GM18858 (cell line): ENCODE data around the gene EYA2.

Source experiments
- ATAC-seq: cut with Tn5 transposase; IDR thresholded peaks from one replicate; pipeline ENCODE4 v1.9.1; 2021; ENCODE audit not compliant: unreplicated experiment

Gene EYA2

DNA sequence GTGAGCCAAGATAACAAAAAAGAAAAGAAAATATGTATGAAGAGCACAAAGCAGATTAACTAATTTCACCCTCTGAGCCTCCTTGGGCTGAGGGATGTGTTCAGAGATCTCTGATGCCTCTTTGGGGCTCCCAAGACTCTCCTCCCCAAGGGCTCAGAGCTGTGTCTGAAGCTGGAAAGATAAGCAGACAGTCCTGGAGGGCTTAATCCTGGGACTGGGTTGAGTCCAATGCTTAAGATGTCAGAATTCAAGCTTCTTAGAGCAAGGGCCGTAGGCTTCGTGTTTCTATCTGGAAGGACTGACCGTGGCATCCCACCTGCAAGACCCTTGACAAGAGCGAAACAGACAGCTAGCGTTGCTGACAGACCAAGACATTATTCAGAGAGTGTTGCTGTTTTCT is 232.9 kb downstream of the EYA2 start:
- ATAC-seq: no peak

DNA sequence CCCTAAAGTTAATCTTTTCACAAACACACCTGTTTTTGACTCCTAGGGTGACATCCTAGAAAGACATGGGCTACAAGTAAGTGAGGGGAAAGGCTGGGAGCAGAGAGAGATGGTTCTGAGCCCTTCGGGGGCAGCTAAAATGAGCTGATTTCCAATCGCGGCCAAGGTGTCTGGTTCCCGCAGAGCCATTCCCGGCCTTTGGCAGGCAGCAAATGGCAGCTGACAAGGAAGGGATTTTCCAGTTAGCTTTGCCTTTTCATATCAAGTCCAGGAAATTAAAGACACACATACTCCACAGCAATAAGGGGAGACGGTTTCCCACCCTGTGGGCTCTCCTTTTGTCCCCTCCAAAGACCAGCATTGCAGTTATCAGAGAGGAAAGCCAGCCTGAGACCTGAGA is 233.4 kb downstream of the EYA2 start:
- ATAC-seq: no peak

DNA sequence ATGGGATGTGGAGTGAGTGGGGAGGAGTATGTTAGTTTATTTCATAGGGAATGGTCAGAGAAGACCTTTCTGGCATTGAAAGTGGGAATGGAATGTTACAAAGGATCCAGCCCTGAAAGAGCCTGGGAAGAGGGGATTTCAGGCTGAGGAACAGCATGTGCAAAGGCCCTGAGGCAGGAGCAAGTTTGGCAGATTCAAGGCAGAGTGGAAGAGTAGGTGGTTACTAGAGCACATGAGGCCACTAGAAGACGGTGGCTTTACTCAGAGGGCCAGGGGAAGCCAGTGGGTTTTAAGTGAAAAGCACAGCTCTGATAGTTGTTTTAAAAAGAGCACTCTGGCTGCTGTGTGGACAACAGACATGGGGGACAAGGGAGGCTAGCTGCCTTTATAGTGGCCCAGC is 234.7 kb downstream of the EYA2 start:
- no peak for ATAC-seq

DNA sequence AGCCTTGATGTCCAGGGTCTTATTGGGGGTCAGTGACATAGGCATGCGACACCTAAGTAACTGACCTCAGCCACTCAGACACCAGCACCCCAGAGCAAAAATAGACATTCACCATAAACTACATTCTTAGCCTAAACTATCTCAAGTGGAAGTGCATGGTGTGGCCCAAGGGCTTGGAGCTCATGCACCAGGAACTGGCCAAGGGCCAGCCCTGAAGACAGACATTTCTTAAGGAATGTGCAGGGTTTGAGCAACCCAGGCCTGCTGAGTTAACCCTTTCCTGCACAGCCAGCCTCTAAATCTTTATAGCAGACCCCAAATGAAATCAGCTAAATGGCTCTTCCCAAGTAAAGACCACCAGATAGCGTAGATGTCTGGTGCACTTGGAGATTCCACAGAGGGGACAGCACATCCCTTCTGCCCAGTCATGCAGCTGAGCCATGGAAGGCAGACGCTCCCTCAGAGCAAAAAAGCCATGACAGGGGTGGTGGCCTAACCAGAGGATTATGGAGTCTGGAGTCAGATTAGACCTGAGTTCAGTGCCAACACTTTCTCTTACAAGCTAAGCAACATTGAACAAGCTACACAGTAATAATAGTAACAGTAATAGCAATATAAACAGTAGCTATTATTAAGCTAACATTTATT is 239.3 kb downstream of the EYA2 start:
- no peak for ATAC-seq

DNA sequence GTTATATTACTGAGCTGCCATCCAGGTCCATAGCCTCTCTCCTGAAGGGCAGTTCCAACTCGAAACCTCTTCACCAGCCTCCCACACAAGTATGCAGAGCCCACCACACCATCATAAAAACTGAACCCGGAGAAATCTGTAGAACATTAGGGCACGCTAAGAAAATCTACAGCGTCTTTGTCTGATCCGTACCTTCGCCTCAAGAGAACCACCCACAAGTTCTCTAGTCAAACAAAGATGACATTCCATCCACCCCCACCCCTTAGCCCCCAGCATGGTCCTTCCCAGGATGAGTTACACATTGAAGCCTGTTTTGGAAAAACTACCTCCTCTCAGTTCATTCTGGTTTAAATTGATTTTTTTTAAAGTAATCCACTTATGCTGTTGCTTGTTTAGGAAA is 242.1 kb downstream of the EYA2 start:
- no peak for ATAC-seq

DNA sequence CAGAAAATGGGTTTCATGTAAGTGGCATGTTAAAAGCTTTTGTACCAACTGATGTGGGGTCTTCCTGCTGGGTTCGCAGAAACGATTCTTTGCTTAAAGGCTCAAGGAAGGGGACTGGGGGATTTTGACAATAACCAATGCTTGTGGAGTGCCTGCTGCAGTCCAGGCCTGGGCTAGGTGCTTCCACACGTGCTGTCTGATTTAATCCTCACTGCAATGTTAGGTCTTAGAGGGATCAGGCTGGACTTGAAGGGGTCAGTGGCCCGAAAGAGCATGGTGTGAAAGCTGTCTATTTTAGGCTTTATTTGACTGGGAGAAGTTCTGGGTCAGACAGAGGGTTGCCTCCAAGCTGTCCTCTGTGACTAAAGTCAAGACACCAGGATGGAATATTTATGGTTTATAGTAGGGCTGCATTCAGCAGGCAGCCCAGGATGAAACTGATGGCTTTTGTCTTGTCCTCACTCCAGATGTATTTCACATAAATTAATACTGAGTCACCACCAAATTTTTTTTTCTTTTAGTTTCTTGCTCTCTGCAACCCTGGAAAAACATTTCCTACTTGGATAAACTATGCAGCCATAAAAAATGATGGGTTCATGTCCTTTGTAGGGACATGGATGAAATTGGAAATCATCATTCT is 242.7 kb downstream of the EYA2 start:
- no peak for ATAC-seq

DNA sequence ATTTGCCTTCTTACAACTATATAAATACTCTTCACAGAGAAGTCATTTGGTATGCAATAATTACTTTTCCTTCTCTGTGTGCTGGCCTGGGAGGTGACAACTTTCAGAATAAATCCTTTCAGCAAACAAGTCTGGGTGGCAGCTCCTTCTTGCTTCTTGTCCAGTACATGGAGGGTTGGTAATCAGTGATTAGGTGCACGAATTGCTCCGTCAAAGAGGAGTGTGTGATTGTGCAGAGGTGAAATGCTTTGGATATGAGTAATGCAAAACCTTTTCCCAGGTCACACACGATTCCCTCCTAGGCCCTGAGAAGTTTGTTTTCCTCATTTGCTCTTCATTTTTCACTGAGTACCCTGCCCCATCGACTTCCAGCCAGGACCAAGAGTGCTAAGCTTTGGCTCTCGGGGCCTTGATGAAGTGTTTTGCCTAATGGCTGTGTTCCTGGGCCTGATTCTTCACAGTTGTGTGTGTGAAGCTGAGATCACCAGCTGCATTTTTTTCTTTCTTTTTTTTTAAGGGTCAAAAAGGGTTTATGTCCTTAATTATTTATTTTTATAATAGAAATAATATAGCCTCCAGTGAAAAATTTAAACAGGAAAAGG is 245.4 kb downstream of the EYA2 start:
- no peak for ATAC-seq

DNA sequence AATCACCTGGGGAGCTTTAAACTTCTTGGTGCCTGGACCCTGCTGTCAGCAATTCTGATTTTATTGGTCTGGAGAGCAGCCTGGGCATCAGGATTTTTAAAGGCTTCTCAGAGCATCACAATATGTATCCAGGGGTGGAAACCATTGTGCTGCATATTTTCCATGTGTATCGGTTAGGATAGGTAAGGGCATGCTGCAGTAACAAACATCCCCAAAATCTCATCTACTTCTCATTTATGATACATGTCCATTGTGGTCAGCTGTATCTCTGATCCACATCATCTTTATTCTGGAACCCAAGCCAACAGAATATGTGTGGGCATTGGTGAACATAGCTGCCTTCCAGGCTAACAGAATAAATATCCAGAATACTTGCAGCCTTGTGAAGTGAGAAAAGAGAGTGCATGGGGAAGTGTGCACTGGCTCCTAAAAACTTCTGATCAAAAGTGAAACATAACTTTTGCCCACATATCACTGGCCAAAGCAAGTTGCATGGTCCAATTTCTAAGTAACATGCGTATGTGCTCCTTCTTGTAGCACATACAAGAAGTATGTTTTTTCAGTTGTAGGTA is 246.8 kb downstream of the EYA2 start:
- ATAC-seq: no peak

DNA sequence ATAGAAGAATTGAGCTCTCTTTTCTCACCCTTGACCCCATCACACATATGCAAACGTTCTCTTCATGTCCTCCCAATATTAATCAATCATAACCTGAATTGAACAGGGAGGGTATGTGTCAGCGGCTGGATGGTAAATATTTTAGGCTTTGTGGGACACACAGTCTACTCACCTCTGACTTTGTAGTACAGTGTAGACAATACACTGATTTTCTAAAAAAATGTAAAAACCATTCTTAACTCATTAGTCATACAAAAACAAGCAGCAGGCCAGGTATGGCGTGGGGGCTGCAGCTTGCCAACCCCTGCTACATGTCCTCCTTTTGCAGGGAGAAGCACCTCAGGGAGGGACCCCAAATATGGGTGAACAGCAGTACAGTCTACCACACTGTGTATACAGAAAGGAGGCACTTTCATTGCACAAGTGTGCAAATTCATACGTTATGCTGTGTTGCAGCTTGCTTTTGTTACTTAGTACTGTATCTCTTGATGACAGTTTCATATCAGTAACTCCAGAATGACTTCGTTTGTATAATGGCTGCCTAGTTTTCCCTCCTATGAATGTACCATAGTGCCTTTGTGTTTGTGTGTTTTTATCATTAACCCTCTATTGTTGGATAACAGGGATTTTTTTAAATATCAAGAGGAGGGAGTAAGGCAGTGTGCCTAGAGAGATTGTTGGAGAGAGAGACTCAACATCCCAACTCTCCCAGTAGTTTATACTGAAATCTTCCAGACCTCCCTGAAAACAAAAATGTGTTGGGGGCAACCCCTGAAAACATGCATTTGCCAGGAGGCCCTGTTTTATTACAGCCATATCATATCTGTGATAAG is 247.5 kb downstream of the EYA2 start:
- no peak for ATAC-seq

DNA sequence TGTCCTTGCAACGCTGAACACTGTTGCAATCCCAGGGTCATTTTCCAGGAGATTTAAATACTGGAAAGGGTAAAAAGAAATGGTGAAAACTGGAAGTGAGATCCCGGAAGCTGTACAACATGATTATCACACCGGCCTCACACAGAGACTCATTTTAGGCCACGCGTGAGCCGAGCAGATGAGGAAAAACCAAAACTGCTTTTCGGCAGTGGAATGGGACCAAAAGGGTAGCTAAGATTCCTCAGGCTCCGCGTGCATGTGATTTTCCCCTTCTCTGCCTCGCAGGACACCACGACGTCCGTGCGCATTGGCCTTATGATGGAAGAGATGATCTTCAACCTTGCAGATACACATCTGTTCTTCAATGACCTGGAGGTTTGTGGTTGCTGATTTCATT is 248.1 kb downstream of the EYA2 start:
- no peak for ATAC-seq

DNA sequence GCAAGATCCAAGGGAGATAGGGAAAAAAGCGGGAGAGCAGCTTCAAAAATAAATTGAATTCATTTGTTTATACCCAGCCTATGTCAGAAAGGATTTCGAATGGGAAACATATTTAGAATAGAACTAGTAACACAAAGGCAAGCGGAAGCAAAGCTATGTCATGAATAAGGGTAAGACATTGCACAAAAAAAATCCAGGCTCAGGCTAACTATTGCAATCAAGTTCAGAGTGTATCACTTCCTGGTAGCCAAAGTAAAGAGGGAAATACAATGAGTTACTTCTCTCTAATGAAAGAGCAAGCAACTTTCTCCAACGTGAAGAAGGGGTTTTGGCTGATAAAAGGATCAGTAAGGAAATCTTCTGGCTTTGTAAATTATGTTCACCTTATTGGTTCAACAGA is 249.0 kb downstream of the EYA2 start:
- ATAC-seq: no peak

DNA sequence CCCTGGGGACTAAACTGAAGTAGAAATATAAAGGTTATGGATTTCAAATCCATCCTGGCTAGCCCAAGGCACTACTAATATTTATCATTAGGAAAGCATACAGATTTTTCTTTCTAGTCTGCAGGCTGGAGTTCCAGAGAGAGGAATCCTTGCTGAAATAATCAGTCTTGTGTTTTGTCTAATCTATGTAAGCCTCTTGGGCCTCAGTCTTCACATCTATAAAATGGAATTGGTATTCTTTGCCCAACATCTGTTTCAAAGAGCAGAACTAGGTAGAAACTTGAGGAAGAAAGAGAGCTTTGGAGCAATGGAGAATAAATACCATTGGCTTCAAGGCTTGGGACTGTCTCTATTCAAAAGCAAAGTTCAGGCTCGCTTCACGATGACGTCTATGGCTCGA is 249.8 kb downstream of the EYA2 start:
- ATAC-seq: no peak

DNA sequence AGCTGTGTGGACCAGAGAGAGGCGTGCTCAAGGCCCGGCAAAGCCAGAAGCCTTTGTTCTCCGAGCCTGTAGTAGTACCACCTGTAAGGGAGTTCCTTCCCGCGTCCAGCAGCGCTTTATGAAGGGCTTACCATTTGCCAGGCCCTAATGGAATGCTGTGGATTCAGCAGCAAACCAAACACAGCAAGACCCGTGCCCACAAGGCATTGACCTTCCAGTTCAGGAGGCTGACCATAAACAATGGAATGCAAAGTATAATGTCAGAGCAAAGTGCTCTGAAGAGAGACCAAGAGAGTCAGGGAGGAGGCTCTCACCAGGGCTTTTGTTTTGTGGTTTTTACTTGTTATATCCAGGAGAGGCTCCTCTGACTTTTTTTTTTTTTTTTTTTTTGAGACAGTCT is 252.0 kb downstream of the EYA2 start:
- ATAC-seq: no peak

DNA sequence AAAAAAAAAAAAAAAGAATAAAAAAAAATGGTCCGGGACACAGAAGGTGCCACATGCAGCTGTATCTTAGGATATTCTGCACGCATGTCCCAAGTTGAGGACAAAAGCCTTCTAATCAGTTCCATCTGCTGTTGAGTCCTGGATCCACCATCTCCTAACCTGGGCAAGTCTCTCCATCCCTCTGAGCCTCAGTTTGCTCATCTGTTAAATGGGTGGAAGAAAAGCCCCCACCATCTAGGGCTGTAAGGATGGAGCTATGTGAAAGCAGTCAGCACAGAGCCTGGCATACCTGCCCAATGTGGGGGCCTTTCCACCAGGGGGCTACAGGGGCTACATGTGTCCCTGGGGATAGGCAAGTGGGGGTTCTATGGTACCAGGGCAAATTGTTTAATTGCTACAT is 253.4 kb downstream of the EYA2 start:
- no peak for ATAC-seq

DNA sequence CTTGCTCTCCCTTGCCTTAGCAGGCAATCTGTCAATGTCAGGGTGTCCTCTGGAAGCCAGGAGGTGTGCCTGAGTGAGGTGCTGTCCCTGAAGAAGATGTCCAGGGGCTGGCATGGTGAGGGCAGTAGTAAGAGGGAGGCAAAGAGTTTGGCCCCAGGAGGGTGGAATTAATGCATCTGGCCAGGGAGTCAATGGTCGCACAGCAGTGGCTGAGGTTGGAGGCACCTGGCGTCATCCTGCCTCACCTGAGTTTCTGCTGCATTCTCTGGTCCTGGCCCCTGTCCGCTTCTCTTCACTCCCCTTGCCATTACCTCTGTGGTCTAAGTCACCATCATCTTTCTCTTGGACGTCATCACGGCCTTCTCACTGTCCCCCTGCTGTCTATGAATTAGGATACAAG is 255.3 kb downstream of the EYA2 start:
- ATAC-seq: no peak

DNA sequence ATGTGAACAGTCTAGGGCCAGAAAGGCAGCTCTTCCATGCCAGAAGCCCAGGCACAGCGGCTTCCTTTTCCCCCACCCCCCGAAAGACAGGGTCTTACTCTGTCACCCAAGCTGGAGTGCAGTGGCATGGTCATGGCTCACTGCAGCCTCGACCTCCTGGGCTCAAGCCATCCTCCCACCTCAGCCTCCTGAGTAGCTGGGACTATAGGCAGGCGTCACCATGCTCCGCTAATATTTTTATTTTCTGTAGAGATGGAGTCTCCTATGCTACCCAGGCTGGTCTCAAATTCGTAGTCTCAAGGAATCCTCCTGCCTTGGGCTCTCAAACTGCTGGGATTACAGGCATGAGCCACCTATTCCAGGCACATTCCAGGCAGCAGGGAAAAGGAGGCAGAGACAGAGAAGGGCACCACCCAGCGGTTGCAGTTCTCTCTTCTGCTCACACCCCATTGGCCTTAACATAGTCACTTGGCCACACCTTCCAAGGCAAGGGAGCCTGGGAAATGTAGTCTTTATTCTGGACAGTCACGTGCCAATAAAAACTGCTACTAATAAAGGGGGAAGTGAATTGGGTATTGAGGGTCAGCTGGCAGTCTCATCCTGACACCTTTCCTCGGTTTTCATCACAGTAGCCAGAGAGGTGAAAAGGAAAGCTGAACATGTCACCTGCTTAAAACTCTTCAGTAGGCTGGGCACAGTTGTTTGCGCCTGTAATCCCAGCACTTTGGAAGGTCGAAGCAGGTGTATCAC is 255.9 kb downstream of the EYA2 start:
- no peak for ATAC-seq

DNA sequence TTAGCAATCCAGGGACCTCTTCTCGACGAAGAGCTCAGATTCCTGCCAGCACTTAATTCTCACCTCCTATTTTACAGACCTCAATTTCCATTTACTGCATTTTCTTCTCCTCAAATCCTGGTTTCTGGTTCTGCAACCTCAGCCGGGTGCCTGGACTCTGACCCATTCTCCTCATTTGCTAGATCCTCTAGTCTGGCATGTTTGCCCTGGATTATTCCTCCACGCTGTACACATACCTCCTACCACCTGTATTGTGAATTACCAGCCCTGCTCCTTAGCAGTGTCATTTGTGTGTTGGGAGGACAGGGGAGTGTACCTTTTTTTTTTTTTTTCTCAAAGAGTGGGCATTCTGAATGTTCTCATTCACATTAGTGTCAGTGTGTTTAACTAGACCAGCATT is 257.4 kb downstream of the EYA2 start:
- no peak for ATAC-seq

DNA sequence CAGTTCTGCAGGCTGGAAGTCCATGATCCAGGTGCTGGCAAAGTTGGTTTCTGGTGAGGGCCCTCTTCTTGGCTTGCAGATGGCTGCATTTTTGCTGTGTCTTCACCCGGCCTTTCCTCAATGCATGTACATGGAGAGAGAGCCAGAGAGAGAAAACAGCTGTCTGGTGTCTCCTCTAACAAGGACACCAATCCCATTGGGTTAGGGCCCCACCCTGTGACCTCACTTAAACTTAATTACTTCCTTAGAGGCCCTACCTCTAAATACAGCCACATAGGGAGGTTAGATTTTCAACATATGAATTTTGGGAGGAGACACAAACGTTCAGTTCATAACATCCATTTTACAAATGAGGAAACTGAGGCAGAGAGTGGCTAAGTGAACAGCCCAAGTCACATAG is 259.4 kb downstream of the EYA2 start:
- ATAC-seq: no peak

DNA sequence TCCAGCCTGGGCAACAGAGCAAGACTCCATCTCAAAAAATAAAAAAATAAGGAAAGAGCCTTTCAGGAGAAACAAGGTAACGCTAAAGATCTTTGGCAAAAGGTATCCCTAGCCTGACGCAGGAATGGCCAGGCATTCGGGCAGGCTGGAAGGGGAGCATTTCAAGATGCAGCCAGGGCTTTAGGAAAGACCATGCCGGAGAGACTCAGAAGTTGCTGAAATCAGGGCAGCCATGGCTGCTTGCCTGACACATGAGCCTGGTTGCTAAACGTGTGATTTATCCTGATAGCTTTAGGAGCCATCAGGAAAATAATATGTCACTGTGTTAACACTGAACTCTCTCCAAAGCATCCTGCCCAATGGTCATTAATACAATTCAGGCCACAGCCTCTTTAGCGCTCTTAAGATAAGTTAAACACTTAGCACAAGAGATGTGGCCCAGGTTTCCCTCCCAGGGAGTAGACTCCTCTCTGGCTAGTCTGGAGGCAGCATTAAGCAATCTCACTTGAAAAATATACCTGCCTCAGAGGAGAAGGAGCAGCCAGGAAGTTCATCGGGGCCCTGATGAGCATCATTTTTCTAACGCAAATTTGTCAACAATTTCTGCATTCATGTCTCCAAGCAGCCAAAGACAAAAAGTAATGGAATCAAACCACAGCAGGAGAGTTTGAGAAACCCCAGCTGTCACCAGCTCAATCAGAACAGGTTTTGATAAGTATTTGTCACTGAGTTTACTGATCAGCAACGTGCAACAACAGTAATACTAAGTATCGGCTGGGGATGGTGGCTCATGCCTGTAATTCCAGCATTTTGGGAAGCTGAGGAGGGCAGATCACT is 261.9 kb downstream of the EYA2 start:
- no peak for ATAC-seq

DNA sequence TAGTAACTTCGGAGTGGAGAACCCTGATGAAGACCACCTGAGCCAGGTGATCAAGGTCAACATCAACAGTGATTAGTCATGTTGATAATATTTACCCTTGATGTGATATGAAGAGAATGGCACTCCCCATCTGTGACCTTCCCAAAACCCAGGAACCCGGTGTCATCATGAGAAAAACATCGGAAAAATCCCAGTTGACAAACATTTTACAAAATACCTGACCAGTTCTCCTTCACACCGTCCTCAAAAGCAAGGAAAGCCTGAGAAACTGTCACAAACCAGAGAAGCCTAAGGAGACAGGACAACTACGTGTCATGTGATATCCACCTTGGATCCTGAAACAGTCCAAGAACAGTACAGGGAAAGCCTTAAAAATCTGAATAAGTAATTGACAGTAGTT is 264.5 kb downstream of the EYA2 start:
- no peak for ATAC-seq
